NCI-H774 (cell line): ENCODE measurements around the gene GNAZ.

ENCODE experiments used
- DNase-seq: peaks from one replicate; lab custom pipeline; 2025; lab: John Stamatoyannopoulos, UW

Gene GNAZ

GRCh38 chr22:23155143-23155542 lies 84.8 kb downstream of the GNAZ start:
- DNase-seq: no peak

GRCh38 chr22:23155831-23156230 lies 85.5 kb downstream of the GNAZ start:
- no peak for DNase-seq

GRCh38 chr22:23156286-23156685 lies 86.0 kb downstream of the GNAZ start:
- DNase-seq: no peak

GRCh38 chr22:23157560-23158515 lies 87.5 kb downstream of the GNAZ start:
- DNase-seq: no peak

- DNase-seq: no peak
These were observed 88.4 kb downstream of the GNAZ start for GRCh38 chr22:23158516-23159290.

GRCh38 chr22:23159291-23159630 lies 88.9 kb downstream of the GNAZ start:
- no peak for DNase-seq

GRCh38 chr22:23161029-23161428 lies 90.7 kb downstream of the GNAZ start:
- DNase-seq: no peak

GRCh38 chr22:23161574-23161973 lies 91.3 kb downstream of the GNAZ start:
- DNase-seq: no peak

- no peak for DNase-seq
These were observed 93.3 kb downstream of the GNAZ start for GRCh38 chr22:23163665-23164064.

GRCh38 chr22:23164091-23164490 lies 93.8 kb downstream of the GNAZ start:
- no peak for DNase-seq

GRCh38 chr22:23166042-23166831 lies 95.9 kb downstream of the GNAZ start:
- DNase-seq: no peak

GRCh38 chr22:23166841-23167616 lies 96.7 kb downstream of the GNAZ start:
- DNase-seq: no peak

GRCh38 chr22:23168391-23169042 lies 98.2 kb downstream of the GNAZ start:
- no peak for DNase-seq

GRCh38 chr22:23169043-23169406 lies 98.7 kb downstream of the GNAZ start:
- no peak for DNase-seq
